Coronary artery (tissue), 2 donors: Measurements from ENCODE around the gene PDLIM4.

Source experiments
- DNase-seq: peaks from one replicate; pipeline ENCODE4 v3.0.0-alpha.2; 2017; ENCODE audit warnings: low spot score
- H3K27ac ChIP-seq, 2 donors: fragments of 200-600 bp; sonication (generic); one replicate each; pipeline ENCODE4 v1.5.1; 2016 to 2019
- H3K4me3 ChIP-seq: fragments of 200-600 bp; sonication (generic); 2 replicates; pipeline ENCODE4 v1.5.1; 2016; ENCODE audit warnings: mild to moderate bottlenecking, moderate library complexity
- TF ChIP-seq, protein P1 (sequence below): fragments of 200-600 bp; sonication (generic); IDR thresholded peaks from one replicate; pipeline ENCODE4 v1.5.1; 2019; ENCODE audit warnings: antibody characterized with exemption

Gene PDLIM4

GRCh38 chr5:132297211-132297940 is 39.9 kb downstream of the PDLIM4 start:
- no peak overlapping the region for H3K4me3 ChIP-seq
- TF ChIP-seq, protein P1, sequence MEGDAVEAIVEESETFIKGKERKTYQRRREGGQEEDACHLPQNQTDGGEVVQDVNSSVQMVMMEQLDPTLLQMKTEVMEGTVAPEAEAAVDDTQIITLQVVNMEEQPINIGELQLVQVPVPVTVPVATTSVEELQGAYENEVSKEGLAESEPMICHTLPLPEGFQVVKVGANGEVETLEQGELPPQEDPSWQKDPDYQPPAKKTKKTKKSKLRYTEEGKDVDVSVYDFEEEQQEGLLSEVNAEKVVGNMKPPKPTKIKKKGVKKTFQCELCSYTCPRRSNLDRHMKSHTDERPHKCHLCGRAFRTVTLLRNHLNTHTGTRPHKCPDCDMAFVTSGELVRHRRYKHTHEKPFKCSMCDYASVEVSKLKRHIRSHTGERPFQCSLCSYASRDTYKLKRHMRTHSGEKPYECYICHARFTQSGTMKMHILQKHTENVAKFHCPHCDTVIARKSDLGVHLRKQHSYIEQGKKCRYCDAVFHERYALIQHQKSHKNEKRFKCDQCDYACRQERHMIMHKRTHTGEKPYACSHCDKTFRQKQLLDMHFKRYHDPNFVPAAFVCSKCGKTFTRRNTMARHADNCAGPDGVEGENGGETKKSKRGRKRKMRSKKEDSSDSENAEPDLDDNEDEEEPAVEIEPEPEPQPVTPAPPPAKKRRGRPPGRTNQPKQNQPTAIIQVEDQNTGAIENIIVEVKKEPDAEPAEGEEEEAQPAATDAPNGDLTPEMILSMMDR: no peak
- H3K27ac ChIP-seq: no peak overlapping the region
- DNase-seq: no peak

GRCh38 chr5:132298298-132299212 is 41.1 kb downstream of the PDLIM4 start:
- H3K27ac ChIP-seq: no peak overlapping the region
- H3K4me3 ChIP-seq: no peak overlapping the region
- TF ChIP-seq, protein P1: no peak
- DNase-seq: no peak

DNA sequence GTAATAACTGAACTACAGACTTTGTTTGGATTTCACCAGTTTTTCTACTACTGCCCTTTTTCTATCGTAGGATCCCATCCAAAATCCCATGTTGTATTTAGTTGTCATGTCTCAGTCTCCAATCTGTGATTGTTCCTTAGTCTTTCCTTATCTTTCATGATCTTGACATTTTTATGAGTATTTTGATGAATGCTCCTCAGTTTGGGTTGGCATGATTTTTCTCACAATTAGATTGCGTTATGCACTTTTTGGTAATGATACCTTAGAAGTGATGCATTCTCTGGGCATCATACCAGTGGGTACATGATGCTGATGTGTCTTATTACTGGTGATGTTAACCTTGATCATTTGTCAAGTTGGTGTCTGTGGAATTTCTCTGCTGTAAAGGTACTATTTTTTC is 42.4 kb downstream of the PDLIM4 start:
- DNase-seq: no peak
- Histone ChIP-seq H3K4me3 (no peak overlapping the region), H3K27ac (no peak overlapping the region)
- TF ChIP-seq, protein P1: no peak

DNA sequence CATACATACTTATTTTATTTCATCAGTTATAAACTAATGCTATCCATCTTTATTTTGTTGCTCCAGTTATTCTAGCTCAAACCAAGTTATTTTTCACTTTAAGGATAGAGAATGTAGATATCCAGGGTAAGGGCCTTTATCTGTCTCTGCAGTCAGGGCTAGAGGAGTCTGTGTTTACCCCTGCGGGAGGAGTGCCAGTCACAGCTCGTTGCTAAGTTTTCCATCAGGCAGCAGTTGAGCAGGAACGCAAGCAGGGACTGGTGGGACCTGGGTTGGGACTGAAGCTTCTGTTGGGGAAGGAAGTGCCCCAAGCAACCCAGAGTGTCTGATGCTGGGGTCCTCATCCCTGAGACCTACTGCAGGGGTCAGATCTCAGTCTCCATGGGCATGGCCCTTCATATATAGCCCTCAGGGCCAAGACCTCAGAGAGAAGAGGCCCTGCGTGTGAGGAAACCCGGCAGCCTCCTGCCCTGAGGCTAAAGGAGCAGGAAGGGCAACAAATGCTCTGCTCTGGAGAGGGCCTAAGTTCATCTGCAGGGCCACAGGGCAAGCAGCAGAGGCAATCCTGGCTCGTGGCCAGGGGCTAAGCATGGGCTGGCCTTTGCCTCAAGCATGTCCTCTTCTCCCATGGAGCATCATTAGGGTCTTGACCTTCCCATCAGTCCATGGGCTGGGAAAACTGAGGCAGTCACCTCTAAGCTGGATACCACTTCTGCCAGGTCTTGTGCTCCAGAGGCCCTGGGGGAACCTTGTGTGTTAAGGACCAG is 43.3 kb downstream of the PDLIM4 start:
- TF ChIP-seq, protein P1: no peak
- no peak for DNase-seq
- Histone ChIP-seq H3K4me3 (no peak overlapping the region), H3K27ac (no peak overlapping the region)

DNA sequence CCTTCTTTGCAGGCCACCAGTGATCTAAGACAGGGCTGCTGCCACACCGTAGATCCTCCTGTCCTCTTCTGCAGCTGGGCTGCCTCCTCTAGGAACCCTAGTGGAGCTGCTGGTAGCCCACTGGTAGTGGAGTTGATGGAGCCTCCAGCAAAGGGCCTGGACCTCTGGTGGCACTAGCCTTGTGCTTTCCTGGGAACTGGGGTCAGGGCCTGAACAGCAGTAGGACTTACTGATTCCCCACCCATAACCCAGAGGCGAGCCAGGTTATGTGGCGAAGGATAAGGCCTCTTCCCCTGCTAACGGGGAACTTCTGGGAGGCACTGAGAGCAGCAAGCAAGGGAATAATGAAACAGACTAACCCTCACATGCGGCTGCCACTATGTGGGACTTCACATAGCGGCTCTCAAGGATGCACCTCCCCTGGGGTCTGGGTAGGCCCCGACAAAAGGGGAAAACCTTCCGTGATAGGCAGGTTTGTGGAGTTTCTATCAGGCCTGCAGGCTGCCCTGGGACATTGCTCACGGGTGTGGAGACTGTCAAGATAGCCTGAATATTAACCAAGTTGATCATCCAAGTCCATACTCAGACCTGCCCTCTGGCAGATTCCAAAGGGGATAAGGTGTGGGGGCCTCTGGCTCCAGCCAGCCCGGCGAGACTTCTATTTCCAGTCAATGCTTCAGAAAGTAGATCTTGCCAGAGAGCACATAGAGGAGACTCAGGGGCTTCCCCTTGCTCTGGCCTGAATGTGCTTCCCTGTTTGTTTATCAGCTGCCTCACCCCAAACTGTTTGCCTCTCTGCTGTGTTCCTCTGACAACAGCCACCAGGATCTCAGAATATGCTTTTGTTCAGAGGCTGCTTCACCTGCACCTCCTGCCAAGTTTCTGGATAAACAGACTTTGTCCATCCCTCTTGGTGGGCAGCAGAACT is 44.1 kb downstream of the PDLIM4 start:
- no peak for DNase-seq
- H3K4me3 ChIP-seq: no peak overlapping the region
- TF ChIP-seq, protein P1: no peak
- H3K27ac ChIP-seq: no peak overlapping the region

- Histone ChIP-seq H3K27ac (no peak overlapping the region), H3K4me3 (no peak overlapping the region)
- TF ChIP-seq, protein P1: no peak
- no peak for DNase-seq
Observed at GRCh38 chr5:132302413-132302812, 44.9 kb downstream of the PDLIM4 start.
